ENCODE data around the gene NDUFAF7. TPM values are rescaled to one million over a fixed set of nuclear protein-coding genes. Genes with fewer than 3 reads are reported as not detected.
A peak's percentile ranks its signal among the peaks of the same experiment; 100 is the strongest.

Gene NDUFAF7
- total RNA-seq, 2 experiments from 2014 or later: 17.9 to 21.7 TPM

- Mint-ChIP-seq H3K9me3 (no peaks in the 10 kb centered on the region), H3K27me3 (no peaks in the 10 kb centered on the region), H3K36me3 (ENCODE audit: low read depth) (peaks cover 40% of the 10 kb centered on the region), H3K27ac (no peak overlapping the region), H3K4me1 (peaks cover 52% of the 10 kb centered on the region), H3K4me3 (no peak overlapping the region)
- ChIA-PET POLR2A (no interaction called here), CTCF (no interaction called here)
- no peak for DNase-seq
Observed at GRCh38 chr2:37226863-37227262, 4.6 kb upstream of the NDUFAF7 start.

DNA sequence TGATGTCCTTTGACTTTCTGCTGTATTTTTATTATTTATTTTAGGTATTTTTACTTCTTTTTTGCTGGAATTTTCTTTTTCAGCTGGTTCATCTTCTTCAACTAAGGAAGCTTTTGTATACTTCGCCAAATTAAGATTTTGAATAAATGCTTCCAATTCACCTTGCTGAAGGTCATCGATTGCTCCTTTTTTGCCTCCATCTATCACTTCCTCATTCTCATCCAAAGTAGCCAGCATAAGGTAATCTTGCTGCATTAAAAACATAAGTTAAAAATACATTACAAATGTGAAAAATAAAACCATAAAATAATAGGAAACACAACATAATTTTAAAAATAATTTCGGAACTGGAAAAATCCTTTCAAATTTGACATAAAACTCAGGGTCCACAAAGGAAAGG is 2.7 kb upstream of the NDUFAF7 start:
- Mint-ChIP-seq H3K4me1 (peaks cover 35% of the 10 kb centered on the region), H3K9me3 (no peaks in the 10 kb centered on the region), H3K27ac (no peak overlapping the region), H3K27me3 (no peaks in the 10 kb centered on the region), H3K4me3 (no peak overlapping the region), H3K36me3 (ENCODE audit: low read depth) (peaks cover 27% of the 10 kb centered on the region)
- POLR2A ChIA-PET: no interaction called here
- CTCF ChIA-PET: no interaction called here
- DNase-seq: no peak

DNA sequence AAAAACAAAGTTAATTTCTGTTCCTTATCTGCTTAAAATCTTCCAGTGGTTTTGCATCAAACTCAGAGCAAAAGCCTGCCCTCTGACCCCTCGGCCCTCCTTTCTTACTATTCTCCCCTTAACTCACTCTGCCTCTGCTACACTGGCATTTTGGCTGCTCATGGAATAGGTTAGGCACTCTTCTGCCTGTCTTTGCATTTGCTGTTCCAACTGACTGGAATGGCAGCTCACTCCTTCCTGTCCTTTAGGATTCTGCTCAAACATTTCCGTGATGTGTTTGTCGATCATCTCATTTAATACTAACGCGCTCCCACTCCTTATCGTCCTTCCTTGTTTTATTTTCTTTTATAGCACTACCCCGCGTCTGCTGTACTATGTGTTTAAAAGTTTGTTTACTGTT is 877 bp upstream of the NDUFAF7 start:
- ChIA-PET POLR2A (no interaction called here), CTCF (interaction anchor here (1.4 kb wide), 1 partner anchor 29 kb away, joined by 3 read pairs; no protein-coding TSS in a partner anchor)
- no peak for DNase-seq
- H3K4me3 Mint-ChIP-seq: no peak overlapping the region
- peaks cover 28% of the 10 kb centered on the region for H3K36me3 Mint-ChIP-seq (ENCODE audit: low read depth)
- peaks cover 33% of the 10 kb centered on the region for H3K4me1 Mint-ChIP-seq
- H3K27ac Mint-ChIP-seq: no peak overlapping the region
- H3K27me3 Mint-ChIP-seq: no peaks in the 10 kb centered on the region
- no peaks in the 10 kb centered on the region for H3K9me3 Mint-ChIP-seq

DNA sequence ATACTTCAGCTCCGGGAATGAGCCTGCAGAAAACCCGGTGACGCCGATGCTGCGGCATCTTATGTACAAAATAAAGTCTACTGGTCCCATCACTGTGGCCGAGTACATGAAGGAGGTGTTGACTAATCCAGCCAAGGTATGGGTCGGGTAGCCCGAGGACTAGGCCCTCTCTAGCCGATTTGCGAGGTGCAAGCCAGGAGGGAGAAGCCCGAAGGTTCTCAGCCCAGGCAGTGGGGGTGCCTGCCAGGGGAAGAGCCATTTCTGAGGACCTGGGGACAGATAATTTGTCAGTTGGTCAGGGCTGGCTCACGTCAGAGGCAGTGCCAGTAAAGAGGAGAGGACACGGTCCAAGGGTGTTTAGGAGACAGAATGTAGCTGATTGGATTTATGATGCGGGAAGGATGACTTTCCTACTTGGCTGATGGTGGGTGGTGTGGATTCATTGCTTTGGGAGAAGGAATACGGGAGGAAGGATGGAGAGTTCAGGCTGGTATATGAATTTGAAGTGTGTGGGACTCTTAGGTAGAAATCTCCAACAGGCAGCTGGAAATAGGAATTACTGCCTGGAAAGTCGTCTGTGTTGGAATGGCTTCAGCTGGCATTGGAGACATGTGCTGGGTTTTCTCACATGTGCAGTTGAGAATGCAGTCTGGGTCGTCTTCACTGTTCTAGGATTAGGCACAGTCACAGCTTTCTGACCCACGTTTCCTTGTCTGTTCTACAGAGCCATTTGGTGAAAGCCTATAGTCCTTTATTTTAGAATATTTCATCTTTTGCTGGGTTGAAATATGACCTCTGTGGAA is 874 bp downstream of the NDUFAF7 start:
- Mint-ChIP-seq H3K4me1 (peaks cover 24% of the 10 kb centered on the region), H3K27me3 (no peaks in the 10 kb centered on the region), H3K4me3 (no peak overlapping the region), H3K36me3 (ENCODE audit: low read depth) (peaks cover 27% of the 10 kb centered on the region), H3K27ac (no peak overlapping the region), H3K9me3 (peaks cover 3% of the 10 kb centered on the region)
- no peak for DNase-seq
- ChIA-PET CTCF (interaction anchor here (0.9 to 1.4 kb wide), 4 partner anchors 15 to 120 kb away, joined by 3 to 6 read pairs (median 4); partner anchors contain the start of gene EIF2AK2), POLR2A (no interaction called here)

DNA sequence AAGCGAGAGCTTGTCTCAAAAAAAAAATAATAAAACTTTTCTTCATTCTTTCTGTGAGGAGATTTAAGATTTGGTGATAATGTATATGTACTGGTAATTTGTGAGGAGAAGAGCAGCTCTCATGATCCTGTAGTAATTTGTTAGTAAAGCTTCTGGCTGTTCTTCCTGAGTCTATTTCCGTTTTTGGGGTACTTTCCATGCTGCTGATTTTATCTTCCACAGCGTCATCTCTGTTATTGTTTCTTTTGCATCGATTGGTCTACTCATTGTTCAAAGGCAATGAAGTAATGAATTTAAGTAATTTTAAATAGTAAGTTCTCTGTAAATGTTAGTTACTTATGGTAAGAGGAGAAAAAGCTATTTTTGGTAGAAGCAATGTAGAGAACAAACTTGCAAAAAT is 12.0 kb downstream of the NDUFAF7 start:
- Mint-ChIP-seq H3K9me3 (peaks cover 4% of the 10 kb centered on the region), H3K4me1 (peaks cover 18% of the 10 kb centered on the region), H3K4me3 (no peak overlapping the region), H3K27ac (peak overlapping the region; percentile 36), H3K27me3 (no peaks in the 10 kb centered on the region), H3K36me3 (ENCODE audit: low read depth) (peaks cover 78% of the 10 kb centered on the region)
- DNase-seq: no peak
- ChIA-PET POLR2A (no interaction called here), CTCF (interaction anchor here (1.6 kb wide), 1 partner anchor 9 kb away, joined by 4 read pairs; no protein-coding TSS in a partner anchor)

- Mint-ChIP-seq H3K36me3 (ENCODE audit: low read depth) (peaks cover 79% of the 10 kb centered on the region), H3K27ac (peak overlapping the region; percentile 36), H3K27me3 (no peaks in the 10 kb centered on the region), H3K9me3 (peaks cover 4% of the 10 kb centered on the region), H3K4me3 (no peak overlapping the region), H3K4me1 (peaks cover 18% of the 10 kb centered on the region)
- ChIA-PET CTCF (interaction anchor here (1.6 kb wide), 1 partner anchor 9 kb away, joined by 4 read pairs; no protein-coding TSS in a partner anchor), POLR2A (no interaction called here)
- DNase-seq: no peak
Observed at GRCh38 chr2:37244017-37244416, 12.6 kb downstream of the NDUFAF7 start.

DNA sequence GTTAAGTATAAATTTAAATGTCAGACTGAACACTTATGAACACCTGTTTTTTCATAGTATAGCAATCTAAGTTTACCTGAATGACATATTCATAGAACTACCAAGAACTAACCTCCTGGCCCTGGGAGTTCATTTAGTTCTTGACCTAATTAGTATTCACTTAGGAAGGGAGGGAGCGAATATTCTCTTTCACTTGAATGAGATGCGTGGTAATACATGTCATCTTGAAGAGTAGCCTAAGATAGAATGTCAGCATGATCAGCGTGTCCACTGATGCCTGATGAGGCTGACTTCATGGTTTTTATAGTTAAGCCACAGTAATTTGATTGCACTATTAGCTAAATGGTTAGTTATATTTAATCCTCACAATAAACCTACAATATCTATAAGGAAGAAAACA is 13.3 kb downstream of the NDUFAF7 start:
- Mint-ChIP-seq H3K9me3 (peaks cover 4% of the 10 kb centered on the region), H3K4me3 (no peak overlapping the region), H3K4me1 (peaks cover 18% of the 10 kb centered on the region), H3K27ac (no peak overlapping the region), H3K27me3 (no peaks in the 10 kb centered on the region), H3K36me3 (ENCODE audit: low read depth) (peaks cover 80% of the 10 kb centered on the region)
- POLR2A ChIA-PET: no interaction called here
- DNase-seq: no peak
- CTCF ChIA-PET: interaction anchor here (0.9 to 1.6 kb wide), 2 partner anchors 8 to 56 kb away, joined by 4 read pairs; no protein-coding TSS in a partner anchor

DNA sequence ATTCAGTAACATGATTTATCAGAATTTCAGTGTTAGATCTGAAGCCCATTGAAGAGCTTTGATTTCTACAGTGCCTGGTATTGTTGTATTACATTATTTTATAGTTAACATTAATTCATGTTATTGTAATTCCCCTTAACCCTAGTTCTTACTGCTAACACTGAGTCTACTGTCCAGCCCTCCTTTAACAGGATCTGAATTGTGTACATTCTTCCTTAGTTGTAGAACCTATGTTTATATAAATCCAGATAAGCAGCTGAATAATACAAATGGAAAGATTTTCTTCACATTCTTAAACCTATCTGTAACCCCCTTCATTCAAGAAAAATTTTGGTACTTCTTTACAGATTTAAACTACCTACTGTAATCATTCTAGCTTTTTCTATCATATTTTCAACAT is 14.7 kb downstream of the NDUFAF7 start:
- no peak for DNase-seq
- no peaks in the 10 kb centered on the region for H3K27me3 Mint-ChIP-seq
- POLR2A ChIA-PET: no interaction called here
- H3K36me3 Mint-ChIP-seq (ENCODE audit: low read depth): peaks cover 75% of the 10 kb centered on the region
- H3K27ac Mint-ChIP-seq: no peak overlapping the region
- CTCF ChIA-PET: no interaction called here
- peaks cover 12% of the 10 kb centered on the region for H3K4me1 Mint-ChIP-seq
- H3K4me3 Mint-ChIP-seq: no peak overlapping the region
- H3K9me3 Mint-ChIP-seq: peaks cover 4% of the 10 kb centered on the region

GRCh38 chr2:37250869-37251740 is 19.6 kb downstream of the NDUFAF7 start:
- H3K27me3 Mint-ChIP-seq: no peaks in the 10 kb centered on the region
- peaks cover 54% of the 10 kb centered on the region for H3K36me3 Mint-ChIP-seq (ENCODE audit: low read depth)
- ChIA-PET CTCF (interaction anchor here (0.6 to 0.7 kb wide), 2 partner anchors 314 to 471 kb away, joined by 3 to 4 read pairs; no protein-coding TSS in a partner anchor), POLR2A (no interaction called here)
- no peak for DNase-seq
- H3K4me3 Mint-ChIP-seq: no peak overlapping the region
- no peak overlapping the region for H3K27ac Mint-ChIP-seq
- H3K4me1 Mint-ChIP-seq: no peaks in the 10 kb centered on the region
- no peaks in the 10 kb centered on the region for H3K9me3 Mint-ChIP-seq

- Mint-ChIP-seq H3K36me3 (ENCODE audit: low read depth) (peaks cover 14% of the 10 kb centered on the region), H3K9me3 (no peaks in the 10 kb centered on the region), H3K4me1 (no peaks in the 10 kb centered on the region), H3K4me3 (no peak overlapping the region), H3K27ac (no peak overlapping the region), H3K27me3 (no peaks in the 10 kb centered on the region)
- no peak for DNase-seq
- ChIA-PET CTCF (interaction anchor here (1.8 kb wide), 1 partner anchor 125 kb away, joined by 4 read pairs; no protein-coding TSS in a partner anchor), POLR2A (no interaction called here)
Observed at GRCh38 chr2:37262522-37262921, 31.1 kb downstream of the NDUFAF7 start.

- POLR2A ChIA-PET: no interaction called here
- Mint-ChIP-seq H3K4me1 (no peaks in the 10 kb centered on the region), H3K9me3 (no peaks in the 10 kb centered on the region), H3K27ac (no peak overlapping the region), H3K27me3 (no peaks in the 10 kb centered on the region), H3K36me3 (ENCODE audit: low read depth) (peaks cover 21% of the 10 kb centered on the region), H3K4me3 (no peak overlapping the region)
- CTCF ChIA-PET: interaction anchor here (0.6 kb wide), 1 partner anchor 274 kb away, joined by 3 read pairs; no protein-coding TSS in a partner anchor
- DNase-seq: no peak
Observed at GRCh38 chr2:37263839-37264238, 32.4 kb downstream of the NDUFAF7 start.

- Mint-ChIP-seq H3K4me1 (no peaks in the 10 kb centered on the region), H3K27me3 (no peaks in the 10 kb centered on the region), H3K27ac (no peak overlapping the region), H3K36me3 (ENCODE audit: low read depth) (peaks cover 26% of the 10 kb centered on the region), H3K9me3 (no peaks in the 10 kb centered on the region), H3K4me3 (no peak overlapping the region)
- no peak for DNase-seq
- ChIA-PET POLR2A (no interaction called here), CTCF (no interaction called here)
Observed at GRCh38 chr2:37267685-37268084, 36.2 kb downstream of the NDUFAF7 start.

DNA sequence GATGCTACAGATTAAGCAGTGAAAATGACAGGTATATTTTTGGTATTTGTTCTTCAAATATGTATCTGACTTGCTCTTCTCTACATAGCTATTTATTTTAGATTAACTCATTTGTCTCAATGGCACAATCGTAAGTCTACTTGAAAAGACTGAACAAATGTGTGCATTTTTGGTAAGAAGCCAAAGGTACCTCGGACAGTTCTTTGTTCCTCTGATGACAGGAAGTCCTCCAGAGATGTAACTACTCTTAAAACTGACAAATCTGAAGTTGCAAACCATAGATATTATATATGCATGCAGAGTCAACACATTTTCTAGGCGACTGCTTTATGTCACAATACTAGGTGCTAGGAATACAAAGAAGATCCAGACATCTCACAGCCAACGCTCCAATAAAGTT is 36.7 kb downstream of the NDUFAF7 start:
- ChIA-PET CTCF (no interaction called here), POLR2A (no interaction called here)

More for the DNA sequence above, 36.7 kb downstream of the NDUFAF7 start:
- Mint-ChIP-seq H3K4me3 (no peak overlapping the region), H3K27ac (no peak overlapping the region), H3K27me3 (no peaks in the 10 kb centered on the region), H3K4me1 (no peaks in the 10 kb centered on the region), H3K9me3 (no peaks in the 10 kb centered on the region), H3K36me3 (ENCODE audit: low read depth) (peaks cover 25% of the 10 kb centered on the region)
- DNase-seq: no peak
